HEK293T (cell line): Measurements from ENCODE around the gene MKRN1.

Experiments
- ARNT ChIP-seq: fragments of 450-650 bp; IDR thresholded peaks from 2 replicates; pipeline ENCODE4 v1.6.1; 2017; ENCODE audit warnings: mild to moderate bottlenecking
- BHLHE40 ChIP-seq: fragments of 450-650 bp; IDR thresholded peaks from 2 replicates; pipeline ENCODE4 v1.6.1; 2016; ENCODE audit warnings: mild to moderate bottlenecking, moderate library complexity, borderline replicate concordance
- ELF4 ChIP-seq: fragments of 450-650 bp; IDR thresholded peaks from 2 replicates; pipeline ENCODE4 v1.6.1; 2017; ENCODE audit warnings: antibody characterized with exemption
- FOXM1 ChIP-seq: fragments of 450-650 bp; IDR thresholded peaks from 2 replicates; pipeline ENCODE4 v1.6.1; 2017; ENCODE audit warnings: mild to moderate bottlenecking, borderline replicate concordance
- NFRKB ChIP-seq: fragments of 450-650 bp; IDR thresholded peaks from 2 replicates; pipeline ENCODE4 v1.6.1; 2016; ENCODE audit warnings: mild to moderate bottlenecking, moderate library complexity
- PKNOX1 ChIP-seq: fragments of 450-650 bp; IDR thresholded peaks from 2 replicates; pipeline ENCODE4 v1.6.1; 2016
- SP1 ChIP-seq: fragments of 450-650 bp; IDR thresholded peaks from 2 replicates; pipeline ENCODE4 v1.6.1; 2017
- SUZ12 ChIP-seq: fragments of 450-650 bp; IDR thresholded peaks from 2 replicates; pipeline ENCODE4 v1.6.1; 2016; ENCODE audit warnings: mild to moderate bottlenecking
- ZNF384 ChIP-seq: fragments of 450-650 bp; IDR thresholded peaks from 2 replicates; pipeline ENCODE4 v1.6.1; 2016

GRCh38 chr7:140526214-140526613 is 46.9 kb upstream of the MKRN1 start:
- TF ChIP-seq PKNOX1 (no peak), NFRKB (no peak), SP1 (no peak), ARNT (no peak), FOXM1 (no peak), ZNF384 (no peak), ELF4 (no peak), BHLHE40 (no peak), SUZ12 (no peak)
